Mucosa of descending colon (tissue), 3 donors: ENCODE measurements around the gene GSKIP. TPM values are rescaled to one million over a fixed set of nuclear protein-coding genes. Genes with fewer than 3 reads are reported as not detected.

ENCODE experiments used
- ATAC-seq: fragments of 200-7000 bp; cut with Tn5 transposase; one replicate; pipeline ENCODE4 v1.9.1; 2020; ENCODE audit warnings: mild to moderate bottlenecking, moderate library complexity
- DNase-seq, 3 donors: peaks; one replicate each; pipeline ENCODE4 v3.0.0-alpha.2; 2020
- H3K36me3 ChIP-seq: fragments of 200-600 bp; one replicate; pipeline ENCODE4 v1.8.0; 2021; ENCODE audit warnings: low read depth, mild to moderate bottlenecking
- H3K4me1 ChIP-seq: fragments of 200-600 bp; one replicate; pipeline ENCODE4 v1.8.0; 2021; ENCODE audit warnings: low read depth, mild to moderate bottlenecking
- H3K4me3 ChIP-seq: fragments of 200-600 bp; one replicate; pipeline ENCODE4 v1.8.0; 2021; ENCODE audit warnings: mild to moderate bottlenecking
- H3K9me3 ChIP-seq: fragments of 200-600 bp; one replicate; pipeline ENCODE4 v1.8.0; 2021; ENCODE audit warnings: mild to moderate bottlenecking
- intact Hi-C, 2 donors: fragments of 100-400 bp; cut with DNase I in 1 of 2; cut with micrococcal nuclease in 1 of 2; formaldehyde crosslinking; loops; one replicate each; pipeline versions ENCODE4 v1.11.0 to v1.11.1; 2022; cut with DNase I, micrococcal nuclease
- total RNA-seq, 3 donors: library from RNA; stranded (reverse); fragmentation: NEBNext Ultra II Directional in 2 of 3; extraction: Animal tissue kit (Norgen Biotek cat#: 25700) in 2 of 3; gene quantifications; one replicate each; pipeline versions ENCODE4 v1.2.1 to v1.2.4, GENCODE V29; 2021 to 2023
- TF ChIP-seq, protein P1 (sequence below): fragments of 200-600 bp; IDR thresholded peaks from one replicate; pipeline ENCODE4 v1.8.0; 2022; ENCODE audit warnings: antibody characterized with exemption, mild to moderate bottlenecking
- donor health status: DM: no; HTN: no; CAD: no; lungs with moderate emphysema.
- donor health status: DM: no; HTN: no; CAD: no.
- donor health status: DM: no; HTN: yes; CAD: no.

GSKIP gene
- total RNA-seq, 3 donors from 2014 or later, result 81.3 to 143 (median 128) TPM

DNA sequence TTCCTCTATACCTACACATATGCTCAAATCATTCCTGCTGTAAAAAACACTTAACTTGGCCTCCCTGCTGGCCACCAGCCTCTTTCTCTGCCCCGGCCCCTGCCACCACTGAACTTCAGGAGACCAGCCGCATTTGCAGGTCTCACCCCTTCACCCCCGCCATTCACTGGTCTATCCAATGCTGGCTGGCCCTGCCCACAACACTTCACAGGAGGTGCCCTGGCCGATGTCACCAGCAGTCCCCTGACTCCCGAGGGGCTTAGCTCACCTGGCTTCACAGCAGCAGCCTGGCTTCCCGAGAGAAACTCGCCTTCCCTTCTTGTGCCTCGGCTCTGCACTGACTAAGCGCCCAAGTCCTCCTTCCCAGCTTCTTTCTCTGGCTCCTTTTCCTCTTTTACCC, 36.1 kb downstream of the GSKIP start:
- Histone ChIP-seq H3K9me3 (no peaks in the 10 kb centered on the region), H3K36me3 (no peaks in the 10 kb centered on the region), H3K4me3 (no peak overlapping the region), H3K4me1 (no peaks in the 10 kb centered on the region)
- TF ChIP-seq, protein P1, sequence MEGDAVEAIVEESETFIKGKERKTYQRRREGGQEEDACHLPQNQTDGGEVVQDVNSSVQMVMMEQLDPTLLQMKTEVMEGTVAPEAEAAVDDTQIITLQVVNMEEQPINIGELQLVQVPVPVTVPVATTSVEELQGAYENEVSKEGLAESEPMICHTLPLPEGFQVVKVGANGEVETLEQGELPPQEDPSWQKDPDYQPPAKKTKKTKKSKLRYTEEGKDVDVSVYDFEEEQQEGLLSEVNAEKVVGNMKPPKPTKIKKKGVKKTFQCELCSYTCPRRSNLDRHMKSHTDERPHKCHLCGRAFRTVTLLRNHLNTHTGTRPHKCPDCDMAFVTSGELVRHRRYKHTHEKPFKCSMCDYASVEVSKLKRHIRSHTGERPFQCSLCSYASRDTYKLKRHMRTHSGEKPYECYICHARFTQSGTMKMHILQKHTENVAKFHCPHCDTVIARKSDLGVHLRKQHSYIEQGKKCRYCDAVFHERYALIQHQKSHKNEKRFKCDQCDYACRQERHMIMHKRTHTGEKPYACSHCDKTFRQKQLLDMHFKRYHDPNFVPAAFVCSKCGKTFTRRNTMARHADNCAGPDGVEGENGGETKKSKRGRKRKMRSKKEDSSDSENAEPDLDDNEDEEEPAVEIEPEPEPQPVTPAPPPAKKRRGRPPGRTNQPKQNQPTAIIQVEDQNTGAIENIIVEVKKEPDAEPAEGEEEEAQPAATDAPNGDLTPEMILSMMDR, result no peak
- intact Hi-C loops, result no loop called here
- DNase-seq (no peak), ATAC-seq (no peak)

DNA sequence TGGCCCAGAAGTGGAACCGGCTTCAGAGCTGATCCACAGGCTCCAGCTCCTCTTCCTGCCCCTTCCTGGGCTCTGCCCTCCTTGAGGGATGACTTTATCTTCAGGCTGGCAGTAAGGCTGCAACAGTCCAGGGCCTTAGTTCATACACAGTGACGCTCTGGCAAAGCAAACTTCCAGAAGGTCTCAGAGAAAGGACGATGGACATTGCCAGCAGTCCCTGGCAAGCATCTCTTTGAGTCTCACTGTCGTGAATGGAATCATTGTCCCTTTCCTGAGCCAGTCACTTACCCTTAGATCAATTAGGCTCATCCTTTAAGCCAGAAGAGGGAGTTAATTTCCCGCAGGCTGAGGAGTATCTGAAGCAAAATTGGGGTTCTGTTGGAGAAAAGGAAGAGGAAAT, 37.2 kb downstream of the GSKIP start:
- H3K4me3 ChIP-seq, result no peak overlapping the region
- intact Hi-C loops, result no loop called here
- H3K9me3 ChIP-seq, result no peaks in the 10 kb centered on the region
- ATAC-seq, result no peak
- no peaks in the 10 kb centered on the region for H3K4me1 ChIP-seq
- no peak for DNase-seq
- no peaks in the 10 kb centered on the region for H3K36me3 ChIP-seq
- TF ChIP-seq, protein P1, result no peak

DNA sequence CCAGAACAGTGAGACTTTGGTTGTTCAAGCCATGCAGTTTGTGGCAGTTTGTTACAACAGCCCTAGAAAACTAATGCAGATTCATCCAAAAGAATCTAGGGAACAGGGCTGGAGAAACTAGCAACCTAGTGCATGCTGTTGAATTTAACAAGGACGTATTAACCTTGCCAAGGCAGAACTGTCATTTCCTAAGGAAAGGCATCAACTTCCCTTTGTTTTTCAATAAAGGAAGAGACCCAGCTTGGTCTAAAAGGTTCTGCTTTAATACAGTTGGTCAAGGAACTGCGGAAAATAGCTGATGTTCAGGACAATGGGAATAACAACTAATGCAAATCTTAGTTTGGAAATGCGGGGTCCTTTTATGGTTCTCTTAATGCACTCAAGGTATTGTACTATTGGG, 40.1 kb downstream of the GSKIP start:
- intact Hi-C loops, result no loop called here
- DNase-seq, result no peak
- Histone ChIP-seq H3K4me3 (no peak overlapping the region), H3K36me3 (no peaks in the 10 kb centered on the region), H3K9me3 (no peaks in the 10 kb centered on the region), H3K4me1 (no peaks in the 10 kb centered on the region)
- TF ChIP-seq, protein P1, result no peak
- ATAC-seq, result no peak

DNA sequence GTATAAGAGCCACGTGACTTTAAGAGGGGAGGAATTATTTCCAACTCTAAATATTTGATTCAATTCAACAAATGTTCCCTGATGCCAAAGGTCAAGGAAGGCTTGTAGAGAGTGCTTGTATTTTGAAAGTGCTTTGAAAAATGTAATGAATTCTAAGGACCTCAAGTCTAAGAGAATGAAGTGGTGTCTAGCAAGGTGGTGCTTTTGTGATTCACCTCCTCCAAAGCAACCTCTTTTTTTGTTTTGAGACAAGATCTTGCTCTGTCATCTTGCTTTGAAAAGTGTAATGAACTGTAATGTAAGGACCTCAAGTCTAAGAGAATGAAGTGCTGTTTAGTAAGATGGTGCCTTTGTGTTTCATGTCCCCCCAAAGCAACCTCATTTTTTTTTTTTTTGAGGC, 42.4 kb downstream of the GSKIP start:
- ATAC-seq (no peak), DNase-seq (no peak)
- no peaks in the 10 kb centered on the region for H3K4me1 ChIP-seq
- TF ChIP-seq, protein P1, result no peak
- H3K9me3 ChIP-seq, result no peaks in the 10 kb centered on the region
- no peak overlapping the region for H3K4me3 ChIP-seq
- no peaks in the 10 kb centered on the region for H3K36me3 ChIP-seq
- intact Hi-C loops, result no loop called here

DNA sequence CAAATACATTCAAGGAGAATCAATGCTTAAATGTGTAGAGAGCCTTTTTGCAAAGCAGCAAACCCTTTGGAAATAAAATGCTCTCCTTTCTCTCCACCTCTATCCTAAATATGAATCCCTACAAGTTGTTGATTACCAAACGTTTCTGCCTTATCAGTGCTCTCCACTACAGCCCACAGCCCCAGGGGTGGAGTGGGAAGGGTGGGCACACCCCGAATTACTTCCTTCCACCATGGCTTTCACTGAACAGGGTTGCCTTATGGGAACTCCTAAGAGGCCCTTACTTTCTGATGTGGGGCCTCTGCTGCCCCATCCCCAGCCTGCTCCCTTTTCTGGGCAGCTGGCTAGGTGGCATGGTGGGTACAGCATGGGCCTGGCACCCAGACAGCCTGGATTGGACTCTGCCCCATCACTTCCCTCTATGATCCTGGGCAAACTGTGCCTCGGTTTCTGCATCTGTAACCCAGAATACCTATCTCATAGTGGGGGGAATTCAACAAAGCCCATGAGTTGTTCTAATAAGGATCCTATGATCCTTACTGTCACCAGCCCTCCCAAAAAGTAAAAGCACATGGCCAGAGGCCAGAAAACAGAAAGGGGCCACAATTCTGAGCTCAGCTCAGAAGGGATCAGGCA, 44.7 kb downstream of the GSKIP start:
- no peak for ATAC-seq
- TF ChIP-seq, protein P1, result no peak
- no peak overlapping the region for H3K4me3 ChIP-seq

DNA sequence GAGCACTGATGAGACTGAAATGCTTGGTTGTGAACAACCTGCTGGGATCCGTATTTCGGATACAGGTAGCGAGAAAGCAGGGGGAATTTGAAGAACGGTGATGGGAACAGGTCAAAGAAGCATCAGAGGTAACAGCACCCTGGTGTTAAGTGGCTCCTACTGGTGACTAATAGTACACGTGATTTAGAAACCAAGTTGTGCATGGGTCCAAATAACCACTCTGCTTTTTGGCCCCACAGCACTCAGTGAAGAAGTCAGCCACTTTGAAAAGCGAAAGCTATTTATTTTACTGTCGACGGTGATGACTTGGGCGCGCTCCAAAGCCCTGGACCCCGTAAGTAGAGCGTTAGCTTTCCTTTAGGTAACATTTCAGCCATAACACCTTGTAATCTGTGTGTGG, 45.3 kb downstream of the GSKIP start:
- DNase-seq (no peak), ATAC-seq (no peak)
- TF ChIP-seq, protein P1, result no peak
- Histone ChIP-seq H3K36me3 (no peaks in the 10 kb centered on the region), H3K9me3 (no peaks in the 10 kb centered on the region), H3K4me1 (no peaks in the 10 kb centered on the region), H3K4me3 (no peak overlapping the region)
- intact Hi-C loops, result no loop called here

More for the DNA sequence above, 44.7 kb downstream of the GSKIP start:
- no peaks in the 10 kb centered on the region for H3K4me1 ChIP-seq
- no peaks in the 10 kb centered on the region for H3K36me3 ChIP-seq
- DNase-seq, result no peak
- H3K9me3 ChIP-seq, result no peaks in the 10 kb centered on the region
- intact Hi-C loops, result no loop called here
